Sigmoid colon (tissue), 7 donors: Measurements from ENCODE around the gene LOXL3. TPM values are rescaled to one million over a fixed set of nuclear protein-coding genes. Genes with fewer than 3 reads are reported as not detected.

ENCODE experiments used
- DNase-seq: peaks from one replicate; pipeline ENCODE4 v3.0.0-alpha.2; 2019
- H3K27ac ChIP-seq, 4 donors: fragments of 200-600 bp; sonication (generic); one replicate each; pipeline ENCODE4 v1.5.1; 2016 to 2019; ENCODE audit warnings: mild to moderate bottlenecking in 1 of 4
- H3K27me3 ChIP-seq, 3 donors: fragments of 200-600 bp; sonication (generic); one replicate each; pipeline ENCODE4 v1.5.1; 2019; ENCODE audit warnings: mild to moderate bottlenecking in 1 of 3
- H3K36me3 ChIP-seq, 4 donors: fragments of 200-600 bp; sonication (generic); one replicate each; pipeline ENCODE4 v1.5.1; 2016 to 2019
- H3K4me1 ChIP-seq, 4 donors: fragments of 200-600 bp; sonication (generic); one replicate each; pipeline ENCODE4 v1.5.1; 2017 to 2019
- H3K4me3 ChIP-seq, 4 donors: fragments of 200-600 bp; sonication (generic); one replicate each; pipeline ENCODE4 v1.5.1; 2017 to 2019; ENCODE audit warnings: mild to moderate bottlenecking in 2 of 4, moderate library complexity in 1 of 4
- H3K9me3 ChIP-seq, 4 donors: fragments of 200-600 bp in 3 of 4; sonication (generic) in 3 of 4; one replicate each; pipeline versions ENCODE4 v1.5.1 to v1.6.1; 2013 to 2019
- EP300 ChIP-seq, 4 donors: sonication (generic); formaldehyde crosslinking; IDR thresholded peaks; one replicate each; pipeline ENCODE4 v1.6.1; 2017; ENCODE audit warnings: antibody characterized with exemption in 4 of 4
- POLR2A ChIP-seq, 2 donors: fragments of 450-650 bp; IDR thresholded peaks; one replicate each; pipeline ENCODE4 v1.6.1; 2016; ENCODE audit warnings: antibody characterized with exemption in 2 of 2, mild to moderate bottlenecking in 2 of 2, moderate library complexity in 2 of 2
- POLR2AphosphoS5 ChIP-seq, 4 donors: sonication (generic); formaldehyde crosslinking; IDR thresholded peaks; one replicate each; pipeline ENCODE4 v1.6.1; 2017; ENCODE audit warnings: antibody characterized with exemption in 4 of 4
- WGBS, 2 donors: extraction: QIAGEN DNeasy Blood & Tissue Kit; methylation state at CpG; one replicate each; pipeline ENCODE4 v1.1.7; 2013; 5-methylcytosine and 5-hydroxymethylcytosine counted together
- intact Hi-C: fragments of 100-400 bp; cut with DNase I; formaldehyde crosslinking; loops from one replicate; pipeline ENCODE4 v1.15.1; 2023
- polyA plus RNA-seq, 3 donors: library from polyadenylated mRNA; stranded (reverse); fragments of 200-250 nt; gene quantifications; one replicate each; pipeline ENCODE4 v1.2.3, GENCODE V29; 2013
- total RNA-seq, 4 donors: library from RNA; depleted of rRNA; stranded (reverse); fragments of >200 nt; gene quantifications; one replicate each; pipeline ENCODE4 v1.1.0, GENCODE V29; 2016
- TF ChIP-seq, protein P1 (sequence below), 4 experiments: fragments of 450-650 bp in 3 of 4; fragments of 200-600 bp in 1 of 4; IDR thresholded peaks; one replicate each; pipeline ENCODE4 v1.5.1; 2016 to 2019; ENCODE audit warnings: antibody characterized with exemption in 4 of 4, mild to moderate bottlenecking in 3 of 4, moderate library complexity in 2 of 4
- donor health status: healthy with polysubstance abuse.
- donor health status: Bipolar disorder and iron deficiency.
- donor health status: healthy.

Gene LOXL3
- total and polyA plus RNA-seq, 7 donors, result 0.60 to 7.9 (median 5.4) TPM

DNA sequence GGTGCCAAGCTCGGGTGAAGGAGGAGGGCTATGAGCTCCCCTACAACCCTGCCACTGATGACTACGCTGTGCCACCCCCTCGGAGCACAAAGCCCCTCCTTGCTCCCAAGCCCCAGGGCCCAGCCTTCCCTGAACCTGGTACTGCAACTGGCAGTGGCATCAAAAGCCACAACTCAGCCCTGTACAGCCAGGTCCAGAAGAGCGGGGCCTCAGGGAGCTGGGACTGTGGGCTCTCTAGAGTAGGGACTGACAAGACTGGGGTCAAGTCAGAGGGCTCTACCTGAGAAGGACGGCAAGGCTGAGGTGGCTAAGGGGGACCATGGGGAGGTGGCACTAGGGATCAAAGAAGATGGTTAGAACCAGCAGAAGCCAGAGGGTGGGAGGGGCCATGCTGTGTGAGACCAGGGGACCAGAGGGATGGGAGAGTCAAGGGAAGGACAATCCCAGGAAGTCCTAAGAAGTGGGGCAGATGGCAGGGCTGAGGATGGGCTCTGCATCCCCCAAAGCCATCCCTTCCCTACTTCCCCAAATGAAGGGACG, 3.2 kb upstream of the LOXL3 start:
- intact Hi-C loops, result no loop called here
- Histone ChIP-seq H3K27me3 (peaks cover 0 to 6% (median 0%) of the 10 kb centered on the region in 3 donors), H3K9me3 (no peaks in the 10 kb centered on the region), H3K27ac (no peak overlapping the region), H3K36me3 (no peaks in the 10 kb centered on the region), H3K4me1 (peaks cover 0 to 20% (median 14%) of the 10 kb centered on the region in 4 donors), H3K4me3 (no peak overlapping the region)
- TF ChIP-seq POLR2AphosphoS5 (IDR thresholded peaks at IDR 0.05) (no peak), EP300 (IDR thresholded peaks at IDR 0.05) (no peak), POLR2A (IDR thresholded peaks at IDR 0.05) (no peak)
- TF ChIP-seq, protein P1, sequence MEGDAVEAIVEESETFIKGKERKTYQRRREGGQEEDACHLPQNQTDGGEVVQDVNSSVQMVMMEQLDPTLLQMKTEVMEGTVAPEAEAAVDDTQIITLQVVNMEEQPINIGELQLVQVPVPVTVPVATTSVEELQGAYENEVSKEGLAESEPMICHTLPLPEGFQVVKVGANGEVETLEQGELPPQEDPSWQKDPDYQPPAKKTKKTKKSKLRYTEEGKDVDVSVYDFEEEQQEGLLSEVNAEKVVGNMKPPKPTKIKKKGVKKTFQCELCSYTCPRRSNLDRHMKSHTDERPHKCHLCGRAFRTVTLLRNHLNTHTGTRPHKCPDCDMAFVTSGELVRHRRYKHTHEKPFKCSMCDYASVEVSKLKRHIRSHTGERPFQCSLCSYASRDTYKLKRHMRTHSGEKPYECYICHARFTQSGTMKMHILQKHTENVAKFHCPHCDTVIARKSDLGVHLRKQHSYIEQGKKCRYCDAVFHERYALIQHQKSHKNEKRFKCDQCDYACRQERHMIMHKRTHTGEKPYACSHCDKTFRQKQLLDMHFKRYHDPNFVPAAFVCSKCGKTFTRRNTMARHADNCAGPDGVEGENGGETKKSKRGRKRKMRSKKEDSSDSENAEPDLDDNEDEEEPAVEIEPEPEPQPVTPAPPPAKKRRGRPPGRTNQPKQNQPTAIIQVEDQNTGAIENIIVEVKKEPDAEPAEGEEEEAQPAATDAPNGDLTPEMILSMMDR (IDR thresholded peaks at IDR 0.05), result no peak
- no peak for DNase-seq
- WGBS, 2 donors, result 93 to 94% methylated on average over 6 of the region's 6 CpGs

DNA sequence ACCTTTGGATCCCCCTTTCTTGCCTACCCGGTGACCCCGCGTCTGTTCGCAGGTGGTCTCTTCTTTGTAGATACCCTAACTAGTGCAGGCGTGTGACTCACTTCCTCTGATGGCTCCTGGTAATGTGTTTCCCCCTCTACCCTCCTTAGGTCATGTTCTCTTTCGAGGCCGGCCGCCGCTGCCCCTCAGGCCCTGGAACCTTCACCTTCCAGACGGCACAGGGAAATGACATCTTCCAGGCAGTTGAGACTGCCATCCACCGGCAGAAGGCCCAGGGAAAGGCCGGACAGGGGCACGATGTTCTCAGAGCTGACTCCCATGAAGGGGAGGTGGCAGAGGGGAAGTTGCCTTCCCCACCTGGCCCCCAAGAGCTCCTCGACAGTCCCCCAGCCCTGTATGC, 2.4 kb upstream of the LOXL3 start:
- H3K4me1 ChIP-seq, result peaks cover 0 to 20% (median 14%) of the 10 kb centered on the region in 4 donors
- no peak for DNase-seq
- no peaks in the 10 kb centered on the region for H3K27me3 ChIP-seq
- TF ChIP-seq, protein P1 (IDR thresholded peaks at IDR 0.05), result no peak
- TF ChIP-seq POLR2A (IDR thresholded peaks at IDR 0.05) (no peak), EP300 (IDR thresholded peaks at IDR 0.05) (no peak), POLR2AphosphoS5 (IDR thresholded peaks at IDR 0.05) (no peak)
- intact Hi-C loops, result no loop called here
- 88 to 90% methylated on average over 14 of the region's 14 CpGs for WGBS, 2 donors
- no peaks in the 10 kb centered on the region for H3K9me3 ChIP-seq
- H3K4me3 ChIP-seq, result peak overlapping the region in 1 of 4 donors; percentile 66
- no peaks in the 10 kb centered on the region for H3K36me3 ChIP-seq
- peak overlapping the region in 3 of 4 donors; percentile 88 to 92 (median 90) for H3K27ac ChIP-seq

DNA sequence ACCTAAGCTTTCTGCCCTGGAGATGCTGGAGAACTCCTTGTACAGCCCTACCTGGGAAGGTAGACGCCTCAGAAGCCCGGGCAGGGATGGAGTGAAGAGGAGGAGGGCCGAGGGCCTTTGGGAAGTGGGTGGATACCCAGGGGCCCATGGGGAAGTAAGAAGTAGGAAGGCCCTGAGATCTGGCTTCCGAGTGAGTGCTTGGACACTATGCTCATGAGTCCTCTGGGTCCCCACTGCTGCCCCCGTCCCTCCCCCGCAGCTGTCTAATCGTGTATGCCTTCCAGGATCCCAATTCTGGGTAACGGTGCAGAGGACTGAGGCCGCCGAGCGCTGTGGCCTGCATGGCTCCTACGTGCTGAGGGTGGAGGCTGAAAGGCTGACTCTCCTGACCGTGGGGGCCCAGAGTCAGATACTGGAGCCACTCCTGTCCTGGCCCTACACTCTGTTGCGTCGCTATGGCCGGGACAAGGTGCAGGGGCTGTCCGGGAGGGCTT, 1.9 kb upstream of the LOXL3 start:
- peak overlapping the region; percentile 88 to 92 (median 89) for H3K27ac ChIP-seq
- H3K4me3 ChIP-seq, result peak overlapping the region; percentile 57 to 79 (median 68)

GRCh38 chr2:74554820-74555531, 1.2 kb upstream of the LOXL3 start:
- Histone ChIP-seq H3K36me3 (no peaks in the 10 kb centered on the region), H3K9me3 (no peaks in the 10 kb centered on the region), H3K27me3 (no peaks in the 10 kb centered on the region), H3K27ac (peak overlapping the region; percentile 88 to 92 (median 89)), H3K4me1 (peaks cover 0 to 20% (median 15%) of the 10 kb centered on the region in 4 donors), H3K4me3 (peak overlapping the region; percentile 57 to 79 (median 68))
- WGBS, 2 donors, result 1 to 2% methylated on average over 58 of the region's 58 CpGs
- peak; percentile 82 for DNase-seq
- no peak for TF ChIP-seq POLR2A (IDR thresholded peaks at IDR 0.05)
- no peak for TF ChIP-seq POLR2AphosphoS5 (IDR thresholded peaks at IDR 0.05)
- TF ChIP-seq, protein P1 (IDR thresholded peaks at IDR 0.05), result no peak
- no peak for TF ChIP-seq EP300 (IDR thresholded peaks at IDR 0.05)
- intact Hi-C loops, result loop anchor here (1.0 to 2.0 kb wide), 4 partner anchors 26 to 72 kb away; partner anchors contain the start of genes AUP1, CCDC142, HTRA2 and PCGF1

More for the DNA sequence above, 1.9 kb upstream of the LOXL3 start:
- no peaks in the 10 kb centered on the region for H3K9me3 ChIP-seq
- TF ChIP-seq EP300 (IDR thresholded peaks at IDR 0.05), result no peak
- TF ChIP-seq POLR2A (IDR thresholded peaks at IDR 0.05), result no peak
- TF ChIP-seq, protein P1 (IDR thresholded peaks at IDR 0.05), result no peak
- TF ChIP-seq POLR2AphosphoS5 (IDR thresholded peaks at IDR 0.05), result no peak
- no peaks in the 10 kb centered on the region for H3K27me3 ChIP-seq
- peaks cover 0 to 20% (median 14%) of the 10 kb centered on the region in 4 donors for H3K4me1 ChIP-seq
- intact Hi-C loops, result loop anchor here (2.0 kb wide), 3 partner anchors 27 to 73 kb away; partner anchors contain the start of genes AUP1, CCDC142, HTRA2 and TTC31
- H3K36me3 ChIP-seq, result no peaks in the 10 kb centered on the region
- 72 to 75% methylated on average over 17 of the region's 17 CpGs for WGBS, 2 donors
- DNase-seq, result peak; percentile 71
